T47D (cell line): Measurements from ENCODE around the gene ZZZ3.
"Not testable (repeated sequence)": the region's sequence is repeated elsewhere in the genome, so short reads cannot be mapped to it uniquely, and the experiment has no call there.

Source experiments
- DNase-seq, 2 experiments: peaks; one replicate each; pipeline versions ENCODE4 v3.0.0 to v3.0.0-alpha.2; 2011 to 2012; ENCODE audit warnings: low read depth in 1 of 2, low spot score in 1 of 2
- JUND ChIP-seq: IDR thresholded peaks from 2 replicates; pipeline ENCODE4 v1.6.1; 2012; ENCODE audit warnings: low read depth
- in situ Hi-C: cut with HindIII; loops from 2 replicates; pipeline ENCODE4 v1.10.0; 2016; ENCODE audit warnings: low sequenced_read_pairs, low pct_unique_long_range_greater_than_20kb

The ZZZ3 gene

GRCh38 chr1:77682460-77683159 is at the start of gene ZZZ3:
Gene ZZZ3, minus strand, starts transcription at chr1:77682658. Its CDS starts 49,304 bp downstream, at chr1:77633354.
- TF ChIP-seq JUND, result no peak
- in situ Hi-C loops, result no loop called here
- DNase-seq, result peak; percentile 66 to 94

GRCh38 chr1:77732090-77732489 is 49.6 kb upstream of the ZZZ3 start:
- DNase-seq, result no peak
- no peak for TF ChIP-seq JUND
- in situ Hi-C loops, result no loop called here

DNA sequence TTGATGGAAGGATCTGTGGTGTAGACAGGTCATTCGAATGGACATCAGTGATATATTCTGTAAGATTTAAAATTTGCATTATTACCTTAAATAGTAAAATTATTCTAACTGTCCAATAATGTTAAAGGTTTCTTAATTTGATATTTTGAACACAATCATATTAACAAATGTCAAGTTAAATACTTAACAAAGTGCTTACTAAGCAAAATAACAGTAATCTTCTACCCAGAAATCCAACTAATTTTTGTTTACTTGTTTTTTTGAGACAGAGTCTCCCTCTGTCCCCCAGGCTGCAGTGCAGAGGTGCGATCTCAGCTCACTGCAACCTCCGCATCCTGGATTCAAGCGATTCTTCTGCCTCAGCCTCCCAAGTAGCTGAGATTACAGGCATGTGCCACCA is 43.2 kb upstream of the ZZZ3 start:
- TF ChIP-seq JUND, result no peak
- in situ Hi-C loops, result no loop called here
- DNase-seq, result no peak

GRCh38 chr1:77718181-77718580 is 35.7 kb upstream of the ZZZ3 start:
- in situ Hi-C loops, result no loop called here
- no peak for DNase-seq
- TF ChIP-seq JUND, result no peak

GRCh38 chr1:77716065-77716464 is 33.6 kb upstream of the ZZZ3 start:
- in situ Hi-C loops, result no loop called here
- TF ChIP-seq JUND, result no peak

DNA sequence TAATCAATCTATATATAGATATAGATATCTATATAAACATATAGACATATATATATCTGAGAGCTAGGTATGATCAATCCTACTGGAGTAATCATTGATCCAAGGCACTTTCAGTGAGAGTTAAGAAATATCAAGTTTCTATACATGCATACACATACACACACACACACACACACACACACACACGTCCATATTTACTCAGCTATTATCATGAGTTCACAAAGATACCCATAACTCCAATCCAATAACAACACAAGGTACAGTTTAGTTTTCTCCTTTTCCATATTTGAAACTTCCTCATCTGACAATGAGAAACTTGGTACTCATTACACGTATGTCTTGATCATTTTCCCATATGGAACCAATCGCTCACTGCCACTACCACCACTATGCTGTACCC is 27.3 kb upstream of the ZZZ3 start:
- in situ Hi-C loops, result no loop called here
- TF ChIP-seq JUND, result no peak
- DNase-seq, result no peak

More at GRCh38 chr1:77716065-77716464, 33.6 kb upstream of the ZZZ3 start:
- DNase-seq, result no peak

DNA sequence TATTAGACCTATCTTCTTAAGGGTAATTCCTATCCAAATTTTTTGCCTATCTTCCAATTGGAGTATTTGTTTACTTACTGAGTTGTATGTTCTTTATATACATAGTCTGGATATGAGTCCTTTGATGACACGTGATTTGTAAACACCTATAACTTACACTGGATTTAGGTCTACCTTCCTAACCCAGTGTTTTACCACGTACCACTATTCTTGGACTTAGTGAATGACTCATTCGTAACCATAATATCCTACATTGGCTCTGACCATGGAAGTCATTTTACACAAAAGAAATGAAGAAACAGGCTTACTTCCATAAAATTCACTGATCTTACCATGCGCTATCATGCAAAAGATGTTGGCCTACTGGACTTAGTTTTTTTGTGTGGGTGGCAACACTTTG is 23.9 kb upstream of the ZZZ3 start:
- in situ Hi-C loops, result no loop called here
- DNase-seq, result no peak
- no peak for TF ChIP-seq JUND

DNA sequence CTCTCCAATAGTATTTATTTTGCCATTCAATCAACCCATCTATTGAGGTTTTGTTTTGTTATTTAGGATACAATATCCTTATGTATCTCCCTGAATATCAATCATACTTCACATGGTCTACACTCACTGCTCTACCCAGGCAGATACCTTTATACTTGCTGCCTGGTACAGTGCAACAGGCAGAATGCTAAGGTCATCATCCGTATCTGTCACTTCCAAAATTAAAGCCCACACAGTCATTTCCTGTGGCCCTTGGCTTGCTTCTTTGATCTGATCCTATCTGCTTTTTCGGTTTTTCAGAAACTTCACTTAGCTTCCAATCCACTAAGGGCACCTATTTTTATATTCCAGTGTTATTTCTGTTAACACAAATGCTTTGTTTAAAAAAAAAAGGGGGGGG is 22.3 kb upstream of the ZZZ3 start:
- in situ Hi-C loops, result no loop called here

GRCh38 chr1:77699673-77700072 is 17.2 kb upstream of the ZZZ3 start:
- in situ Hi-C loops, DNase-seq: not testable (repeated sequence)

More for the DNA sequence above, 22.3 kb upstream of the ZZZ3 start:
- no peak for DNase-seq
- TF ChIP-seq JUND, result no peak

GRCh38 chr1:77697441-77697840 is 15.0 kb upstream of the ZZZ3 start:
- DNase-seq, result no peak
- no peak for TF ChIP-seq JUND
- in situ Hi-C loops, result no loop called here

DNA sequence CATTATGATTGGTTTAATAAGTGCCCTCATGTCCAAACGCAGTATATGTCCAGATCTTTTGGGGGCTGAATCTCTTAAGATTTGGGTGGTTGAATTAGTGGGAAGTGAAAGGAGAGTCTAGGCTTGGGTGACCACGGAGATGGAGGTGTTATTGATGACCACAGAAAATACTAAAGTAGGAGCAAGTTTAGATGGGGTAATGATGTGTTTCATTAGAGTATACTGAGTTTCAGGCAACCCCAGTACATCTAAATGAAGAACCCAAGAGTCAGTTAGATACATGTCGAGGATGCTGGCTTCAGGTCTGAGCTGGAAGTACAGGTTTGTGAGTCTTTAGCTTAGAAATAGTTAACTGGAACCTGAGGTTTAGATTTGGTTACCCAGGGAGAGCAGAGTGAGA is 6.5 kb upstream of the ZZZ3 start:
- no peak for DNase-seq
- in situ Hi-C loops, result no loop called here
- TF ChIP-seq JUND, result no peak

DNA sequence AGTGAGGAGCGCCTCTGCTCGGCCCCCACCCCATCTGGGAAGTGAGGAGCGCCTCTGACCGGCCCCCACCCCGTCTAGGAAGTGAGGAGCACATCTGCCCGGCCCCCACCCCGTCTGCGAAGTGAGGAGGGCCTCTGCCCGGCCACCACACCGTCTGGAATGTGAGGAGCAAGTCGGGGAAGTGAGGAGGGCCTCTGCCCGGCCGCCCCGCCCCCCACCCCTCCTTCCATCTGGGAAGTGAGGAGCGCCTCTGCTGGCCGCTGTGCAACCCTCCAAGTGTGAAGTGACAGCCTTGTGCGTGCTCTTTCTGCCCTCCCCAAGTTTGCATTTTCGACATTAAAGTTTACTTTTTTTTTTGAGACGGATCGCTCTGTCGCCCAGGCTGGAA is 5.1 kb upstream of the ZZZ3 start:
- TF ChIP-seq JUND, result no peak
- DNase-seq, result no peak
- in situ Hi-C loops, result no loop called here

DNA sequence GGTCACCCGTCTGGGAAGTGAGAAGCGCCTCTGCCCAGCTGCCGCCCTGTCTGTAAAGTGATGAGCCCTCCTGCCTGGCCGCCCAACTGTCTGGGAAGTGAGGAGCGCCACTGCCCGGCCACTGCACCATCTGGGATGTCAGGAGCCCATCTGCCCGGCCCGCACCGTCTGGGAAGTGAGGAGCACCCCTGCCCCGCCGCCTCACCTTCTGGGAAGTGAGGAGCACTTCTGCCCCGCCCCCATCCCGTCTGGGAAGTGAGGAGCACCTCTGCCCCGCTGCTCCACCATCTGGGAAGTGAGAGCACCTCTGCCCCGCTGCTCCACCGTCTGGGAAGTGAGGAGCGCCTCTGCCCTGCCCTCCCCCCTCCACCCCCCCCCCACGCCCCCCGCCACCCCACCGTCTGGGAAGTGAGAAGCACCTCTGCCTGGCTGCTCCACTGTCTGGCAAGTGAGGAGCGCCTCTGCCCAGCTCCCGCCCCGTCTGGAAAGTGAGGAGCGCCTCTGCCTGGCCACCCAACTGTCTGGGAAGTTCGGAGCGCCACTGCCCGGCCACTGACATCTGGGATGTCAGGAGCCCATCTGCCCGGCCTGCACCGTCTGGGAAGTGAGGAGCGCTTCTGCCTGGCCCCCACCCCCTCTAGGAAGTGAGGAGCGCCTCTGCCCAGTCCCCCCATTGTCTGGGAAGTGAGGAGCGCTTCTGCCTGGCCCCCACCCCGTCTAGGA is 4.5 kb upstream of the ZZZ3 start:
- in situ Hi-C loops, result no loop called here
- TF ChIP-seq JUND, result no peak
- DNase-seq, result no peak
